SKM-1 treated with dmso at 0.1 percent for 144 hours (cell line): ENCODE results near the gene ZFYVE28.

Experiments used
- DNase-seq: peaks from one replicate; lab custom pipeline; 2025; ENCODE audit not compliant: unreplicated experiment; lab: John Stamatoyannopoulos, UW

Gene ZFYVE28

DNA sequence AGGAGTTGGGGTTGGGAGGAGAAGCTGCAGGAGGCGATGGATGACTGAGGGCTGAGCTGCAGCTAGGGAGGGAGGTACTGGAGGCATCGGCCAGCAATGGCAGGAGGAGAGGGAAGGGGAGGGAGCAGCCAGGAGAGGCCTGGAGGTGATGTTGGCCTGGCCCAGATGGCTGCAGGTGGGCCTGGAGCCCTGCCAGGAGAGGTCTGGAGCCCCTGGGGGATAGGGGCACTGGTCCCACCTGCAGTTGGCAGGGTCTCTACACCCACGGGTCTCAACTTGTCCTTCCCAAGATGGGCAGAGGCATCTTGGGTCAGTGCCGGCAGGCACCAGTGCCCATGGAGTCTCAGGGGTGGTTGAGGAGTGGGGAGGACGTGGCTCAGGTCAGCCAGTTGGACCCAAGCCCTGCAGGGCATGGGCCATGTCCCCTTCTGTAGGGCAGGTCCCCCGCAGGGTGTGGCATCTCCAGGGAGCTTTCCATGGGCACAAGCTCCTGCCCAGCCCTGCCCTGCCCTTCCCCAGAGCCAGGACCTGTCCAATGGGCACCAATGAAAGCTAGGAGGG is 153.9 kb downstream of the ZFYVE28 start:
- DNase-seq: no peak

DNA sequence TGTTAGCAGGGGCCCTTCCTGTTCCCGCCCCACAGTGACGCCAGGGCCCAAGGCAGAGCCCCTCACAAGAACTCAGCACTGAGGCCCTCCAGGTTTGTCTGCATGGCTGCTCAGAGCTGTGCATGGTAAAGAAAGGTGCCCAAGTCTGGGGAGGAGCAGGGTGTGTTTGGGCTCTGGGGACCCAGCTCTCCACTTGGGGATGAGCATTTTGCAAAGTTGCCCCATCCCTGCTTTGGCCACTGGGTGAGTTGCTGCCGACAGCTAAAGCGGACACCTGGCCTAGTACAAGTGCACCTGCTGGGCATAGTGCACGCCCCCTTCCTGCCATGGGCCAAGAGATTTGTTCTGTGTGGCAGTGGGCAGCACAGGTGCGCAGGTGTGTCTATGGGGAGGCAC is 154.5 kb downstream of the ZFYVE28 start:
- DNase-seq: no peak

DNA sequence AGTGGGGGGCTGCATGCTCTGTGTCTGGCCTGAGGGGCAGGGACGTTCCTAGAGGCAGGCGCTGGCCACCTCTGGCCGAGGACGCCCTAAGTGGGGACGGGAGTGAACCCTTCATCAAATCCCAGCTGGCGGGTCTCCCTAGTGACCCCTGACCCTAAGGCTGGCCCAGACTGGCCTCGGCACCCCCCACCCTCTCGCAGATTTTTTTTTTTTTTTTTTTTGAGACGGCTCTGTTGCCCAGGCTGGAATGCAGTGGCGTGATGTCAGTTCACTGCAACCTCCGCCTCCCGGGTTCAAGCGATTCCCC is 155.5 kb downstream of the ZFYVE28 start:
- no peak for DNase-seq

DNA sequence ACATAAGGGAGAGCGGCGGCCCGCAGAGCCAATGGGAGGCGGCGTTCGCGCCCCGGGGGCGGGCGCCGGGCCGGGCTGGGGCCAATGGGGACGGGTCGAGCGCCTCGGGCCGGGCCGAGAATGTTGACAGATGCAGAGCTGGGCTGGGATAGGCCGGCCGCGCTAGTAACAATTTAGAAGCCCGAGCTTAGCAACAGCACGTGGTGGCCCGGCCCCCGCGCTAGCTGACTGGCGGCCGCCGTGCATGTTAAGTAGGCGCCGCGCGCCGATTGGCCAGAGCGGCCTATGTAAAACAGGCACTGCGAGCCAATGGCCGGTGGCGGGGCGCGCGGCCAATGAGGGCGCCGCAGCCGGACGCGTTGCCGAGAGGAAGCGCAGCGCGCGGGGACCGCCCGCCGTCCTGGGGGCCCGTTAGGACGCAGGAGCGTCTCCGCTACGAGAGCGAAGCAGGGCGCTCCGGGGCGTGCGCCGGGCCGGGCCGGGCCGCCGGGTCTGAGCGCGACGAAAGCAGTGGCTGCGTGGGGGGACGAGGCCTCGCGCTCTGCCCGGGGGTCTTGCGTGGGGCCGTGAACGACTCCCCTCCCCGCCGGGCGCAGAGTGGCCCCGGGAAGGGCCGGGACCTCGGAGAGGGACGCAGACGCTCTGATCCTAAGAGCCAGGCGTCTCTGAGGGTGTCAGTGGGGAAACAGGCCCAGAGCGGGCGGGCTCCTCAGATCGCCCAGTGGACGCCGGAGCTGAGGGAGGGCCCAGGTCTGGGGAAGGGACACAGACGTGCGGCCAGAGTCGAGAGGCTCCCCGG is 156.1 kb downstream of the ZFYVE28 start:
- peak; percentile 100 for DNase-seq

DNA sequence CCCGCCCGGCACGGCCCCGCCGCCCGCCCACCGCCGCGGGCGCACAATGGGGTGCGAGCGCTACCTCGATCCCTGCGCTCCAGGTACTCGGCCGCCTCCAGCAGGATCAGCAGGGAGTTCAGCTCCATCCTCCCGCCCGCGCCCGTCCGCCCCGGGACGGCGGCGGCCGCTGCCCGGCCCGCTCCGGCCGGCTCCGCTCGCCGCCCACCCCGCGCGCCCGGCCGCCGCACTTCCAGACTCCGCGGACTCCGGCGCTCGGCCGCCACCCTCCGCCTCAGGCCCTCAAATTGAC is 156.6 kb downstream of the ZFYVE28 start, which contains the start of gene MXD4:
Gene MXD4 (minus strand): TSS at position 257 of the 292 bp plus-strand sequence. CDS start 129 bp downstream, at position 128.
- DNase-seq: no peak

DNA sequence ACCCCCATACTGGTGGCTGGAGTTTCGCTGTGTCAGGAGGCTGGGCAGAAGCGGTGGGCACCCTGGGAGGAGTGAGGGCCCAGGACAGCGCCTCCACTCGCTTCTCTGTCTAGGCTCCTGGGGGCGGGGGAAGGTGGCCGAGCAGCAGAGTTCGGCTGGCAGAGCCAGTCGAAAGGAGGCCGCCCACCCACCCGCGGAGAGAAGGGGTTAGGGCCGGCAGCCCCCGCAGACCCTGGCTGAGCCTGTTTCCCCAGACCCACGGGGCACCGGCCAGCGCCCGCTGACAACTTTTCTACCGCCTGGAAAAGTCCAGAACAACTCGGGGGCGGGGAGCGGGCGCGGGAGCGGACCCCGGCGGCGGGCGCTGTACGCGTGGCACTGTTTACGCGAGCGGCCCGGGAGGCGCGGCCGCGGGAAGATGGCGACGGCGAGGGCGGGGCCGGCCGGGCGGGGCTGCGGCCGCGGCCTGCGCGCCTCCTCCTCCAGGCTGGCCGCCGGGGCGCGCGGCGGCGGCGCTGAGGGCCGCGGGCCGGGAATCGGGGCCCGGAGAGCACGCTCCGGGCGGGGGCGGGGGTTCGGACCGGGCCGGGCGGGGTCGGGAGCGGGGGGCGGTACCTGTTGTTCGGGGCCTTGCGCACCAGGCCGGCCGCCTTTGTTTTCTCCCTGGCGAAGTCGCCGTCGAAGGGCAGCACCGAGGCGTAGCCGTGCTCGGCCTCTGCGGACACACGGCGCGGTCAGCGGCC is 157.2 kb downstream of the ZFYVE28 start:
- peak; percentile 33 for DNase-seq

DNA sequence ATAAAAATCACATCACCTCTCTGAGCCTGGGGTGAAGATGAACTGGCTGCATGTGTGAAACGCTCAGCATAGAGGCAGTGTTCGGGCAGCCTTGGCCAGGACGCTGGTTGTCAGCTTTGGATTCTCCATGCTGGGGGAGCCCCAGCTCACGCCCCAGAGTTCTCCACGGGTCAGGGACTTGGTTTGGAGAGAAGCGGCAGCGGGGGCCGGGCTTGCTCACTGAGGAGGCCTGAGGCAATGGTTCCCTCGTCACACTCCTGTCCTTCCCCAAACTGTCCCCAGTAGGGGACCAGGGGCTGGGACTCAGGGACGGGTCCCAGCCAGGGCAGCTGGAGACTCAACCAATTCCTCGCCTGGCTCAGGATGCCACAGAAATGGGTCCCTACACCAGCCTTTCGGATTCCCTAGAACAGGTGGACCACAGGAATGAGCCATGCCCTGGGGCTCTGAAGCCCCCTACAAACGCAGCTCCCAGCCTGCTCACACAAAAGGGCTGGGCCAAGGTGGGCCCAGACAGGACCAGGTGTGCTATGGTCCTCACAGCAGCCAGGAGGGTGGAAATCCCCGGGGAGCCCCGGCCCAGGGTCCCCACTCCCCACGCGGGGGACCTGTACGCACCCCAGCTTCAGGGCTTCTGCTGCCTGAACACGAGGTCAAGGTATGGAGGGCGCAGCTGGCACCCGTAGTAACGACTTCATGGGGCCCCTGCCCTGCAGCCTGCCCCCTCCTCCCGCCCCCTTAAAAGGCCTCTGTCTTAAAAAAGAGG is 157.9 kb downstream of the ZFYVE28 start:
- no peak for DNase-seq

DNA sequence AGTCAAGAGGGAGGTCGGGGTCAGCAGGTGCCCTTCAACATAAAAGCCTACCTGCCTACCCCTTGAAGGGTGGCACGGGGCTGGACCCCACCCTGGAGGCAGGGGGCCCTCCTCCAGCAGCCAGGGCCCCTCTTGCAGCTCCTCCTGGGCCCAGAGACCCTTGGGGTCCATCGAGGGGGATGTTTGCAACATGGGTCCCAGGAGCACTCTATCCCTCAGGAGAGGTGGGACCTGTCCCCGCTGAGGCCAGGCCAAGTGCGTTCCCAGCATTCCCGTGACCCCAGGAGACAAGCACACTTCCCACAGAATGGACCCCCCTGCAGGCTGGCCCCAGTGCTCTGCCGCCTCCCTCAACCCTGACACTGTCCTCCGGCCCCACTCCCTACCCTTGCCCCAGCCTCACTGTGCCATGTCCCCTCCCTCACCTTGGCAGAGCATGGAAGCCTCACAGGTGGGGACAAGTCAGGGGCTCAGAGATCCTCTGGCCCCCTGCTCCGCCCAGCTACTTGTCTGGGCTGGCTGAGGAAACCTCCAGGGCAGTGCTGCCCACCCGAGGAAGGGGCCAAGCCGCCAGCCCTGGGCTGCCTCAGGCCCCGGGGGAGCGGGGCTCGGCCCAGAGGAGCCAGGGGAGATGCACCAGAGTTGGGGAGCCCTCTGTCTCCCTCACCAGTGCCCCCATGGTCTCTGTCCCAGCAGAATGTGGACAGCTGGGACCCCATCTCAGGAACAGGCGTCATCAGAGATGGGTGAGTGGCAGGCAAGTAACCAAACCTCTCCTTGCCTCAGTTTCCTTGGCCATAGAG is 158.7 kb downstream of the ZFYVE28 start:
- DNase-seq: no peak

DNA sequence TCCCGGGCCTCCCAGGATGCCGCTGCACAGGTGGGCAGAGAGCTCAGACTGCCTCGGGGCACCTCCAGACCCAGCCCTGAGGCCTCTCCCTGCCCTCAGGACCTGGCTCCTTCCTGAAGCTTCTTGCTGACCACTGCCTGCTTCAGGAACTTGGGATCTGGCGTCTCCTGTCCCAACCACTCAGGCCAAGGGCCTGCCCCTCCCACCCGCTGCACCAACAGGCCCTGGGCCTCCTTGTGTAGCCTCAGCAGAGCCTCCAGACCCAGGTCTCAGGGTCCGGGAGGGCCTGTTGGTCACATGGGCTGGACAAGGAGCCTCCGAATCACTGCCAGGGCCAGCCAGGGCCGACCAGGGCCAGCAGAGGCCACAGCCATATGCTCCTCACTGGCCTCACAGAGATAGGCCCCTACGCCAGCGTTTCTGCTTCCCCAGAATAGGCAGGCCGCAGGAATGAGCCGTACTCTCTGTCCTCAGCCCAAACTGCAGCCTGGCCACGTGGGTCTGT is 159.4 kb downstream of the ZFYVE28 start:
- DNase-seq: no peak

DNA sequence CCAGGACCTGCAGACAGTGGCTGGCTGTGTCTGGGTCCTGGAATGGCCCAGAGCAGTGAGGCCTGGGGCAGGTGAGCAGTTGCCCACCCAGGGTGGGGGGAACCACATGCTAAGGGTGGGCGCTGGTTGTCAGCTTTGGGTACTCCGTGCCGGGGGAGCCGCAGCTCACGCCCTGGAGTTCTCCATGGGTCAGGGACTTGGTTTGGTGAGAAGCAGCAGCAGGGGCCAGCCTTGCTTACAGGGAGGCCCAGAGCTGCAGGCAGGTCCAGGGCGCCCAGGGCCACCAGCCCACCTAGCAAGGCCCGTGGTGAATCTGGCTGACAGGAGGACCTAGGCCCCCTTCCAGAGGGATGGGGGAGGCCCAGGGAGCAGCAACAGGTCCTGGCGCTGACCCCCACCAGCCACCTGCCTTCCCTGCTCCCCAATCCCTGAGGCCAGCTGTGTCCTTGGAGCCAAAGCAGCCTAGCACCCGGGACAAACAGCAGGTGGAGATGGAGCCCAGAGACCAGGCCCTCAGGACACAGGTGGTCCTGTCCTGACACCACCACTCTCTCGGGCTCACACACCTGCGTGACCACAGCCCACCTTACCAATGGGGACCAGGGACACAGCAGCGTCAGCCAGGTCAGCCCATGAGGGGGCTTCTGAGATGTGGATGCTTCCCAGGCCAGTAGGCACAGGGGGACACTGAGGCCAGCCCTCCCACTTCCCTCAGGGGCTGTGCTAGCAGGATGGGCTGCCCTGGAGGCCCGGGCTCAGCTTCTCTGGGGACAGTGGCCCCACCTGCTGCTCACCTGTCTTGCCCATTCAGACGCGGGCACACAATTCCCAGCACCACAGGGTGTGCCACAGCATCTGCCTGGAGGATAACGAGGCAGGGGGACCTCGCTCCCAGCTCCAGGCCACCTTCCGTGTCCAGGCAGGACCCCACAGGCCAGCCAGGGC is 160.1 kb downstream of the ZFYVE28 start:
- no peak for DNase-seq

DNA sequence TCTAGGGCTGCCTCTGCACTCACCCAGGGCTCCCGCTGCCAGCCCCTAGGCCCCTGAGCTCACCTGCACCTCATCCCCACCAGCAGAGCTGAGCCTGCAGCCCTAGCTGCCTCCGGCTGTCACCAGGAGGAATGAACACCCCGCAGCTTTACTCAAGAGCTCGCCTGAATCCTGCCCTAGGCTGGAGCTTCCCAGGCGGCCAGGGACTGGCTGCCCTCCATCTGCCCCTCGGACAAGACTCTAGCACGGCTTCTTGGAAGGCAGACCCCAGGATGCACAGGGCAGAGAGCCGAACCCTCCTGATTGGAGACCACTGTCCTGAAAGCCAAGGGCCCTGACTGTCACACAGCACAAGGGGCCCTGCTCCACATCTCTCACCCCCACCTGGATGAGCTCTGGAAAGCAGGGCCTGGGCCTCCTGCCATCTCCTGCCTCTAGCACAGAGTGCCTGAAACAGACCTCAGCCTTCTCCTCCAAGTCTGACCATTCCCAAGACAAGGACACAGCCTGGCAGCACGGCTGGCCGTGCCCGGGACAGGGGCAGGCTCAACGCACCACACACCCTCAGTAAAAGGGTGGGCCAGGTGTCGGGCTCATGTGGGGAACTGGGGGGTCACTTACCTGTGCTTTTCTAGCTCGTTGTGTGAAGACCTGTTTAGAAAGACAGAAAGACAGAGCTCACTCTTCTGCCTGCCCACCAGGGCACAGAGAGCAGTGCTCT is 160.9 kb downstream of the ZFYVE28 start:
- DNase-seq: no peak

DNA sequence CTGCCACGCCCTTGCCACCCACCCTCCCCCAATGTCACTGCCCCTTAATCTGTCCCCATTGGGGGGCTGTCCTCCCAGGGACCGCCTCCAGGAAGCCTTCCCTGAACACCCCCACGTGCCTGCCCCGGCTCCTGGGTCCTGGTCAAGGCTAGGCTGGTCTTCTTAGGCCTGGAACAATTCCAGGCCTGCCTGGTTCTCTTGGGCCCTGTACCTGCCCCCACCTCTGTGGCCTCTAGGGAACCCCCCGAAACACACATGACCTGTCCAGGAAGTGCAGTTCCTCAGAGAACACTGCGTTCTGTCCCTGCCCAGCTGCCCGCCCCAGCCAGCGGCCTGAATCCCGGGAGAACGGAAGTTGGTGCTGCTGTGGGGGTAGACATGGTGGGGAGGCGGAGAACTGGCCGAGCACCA is 161.7 kb downstream of the ZFYVE28 start:
- DNase-seq: no peak

DNA sequence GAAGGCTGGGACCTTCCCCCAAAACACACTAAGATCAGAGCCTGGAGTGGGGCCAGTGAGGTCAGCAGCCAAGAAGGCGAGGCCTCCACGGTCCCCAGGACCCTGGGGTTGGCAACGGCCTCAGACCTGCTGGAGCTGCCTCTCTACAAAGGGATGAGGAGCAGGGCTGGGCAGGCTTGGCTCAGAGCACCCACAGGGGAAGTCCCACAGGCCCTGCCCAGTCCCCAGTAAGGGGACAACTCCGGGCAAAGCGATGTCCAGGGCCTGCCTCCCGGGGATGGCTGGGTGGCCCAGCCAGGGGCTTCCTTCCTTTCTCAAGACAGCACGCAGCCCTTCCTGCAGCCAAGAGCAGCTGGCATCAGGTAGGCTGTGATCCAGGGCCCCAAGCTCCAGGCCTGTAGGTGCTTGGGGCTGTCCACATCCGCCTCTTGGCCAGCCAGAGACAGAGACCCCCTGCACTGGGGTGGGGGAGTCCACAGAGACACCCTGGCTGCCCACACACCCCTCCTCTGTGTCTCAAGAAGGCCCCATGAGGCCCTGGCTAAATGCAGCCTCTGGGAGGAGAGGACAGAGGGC is 162.2 kb downstream of the ZFYVE28 start:
- no peak for DNase-seq

DNA sequence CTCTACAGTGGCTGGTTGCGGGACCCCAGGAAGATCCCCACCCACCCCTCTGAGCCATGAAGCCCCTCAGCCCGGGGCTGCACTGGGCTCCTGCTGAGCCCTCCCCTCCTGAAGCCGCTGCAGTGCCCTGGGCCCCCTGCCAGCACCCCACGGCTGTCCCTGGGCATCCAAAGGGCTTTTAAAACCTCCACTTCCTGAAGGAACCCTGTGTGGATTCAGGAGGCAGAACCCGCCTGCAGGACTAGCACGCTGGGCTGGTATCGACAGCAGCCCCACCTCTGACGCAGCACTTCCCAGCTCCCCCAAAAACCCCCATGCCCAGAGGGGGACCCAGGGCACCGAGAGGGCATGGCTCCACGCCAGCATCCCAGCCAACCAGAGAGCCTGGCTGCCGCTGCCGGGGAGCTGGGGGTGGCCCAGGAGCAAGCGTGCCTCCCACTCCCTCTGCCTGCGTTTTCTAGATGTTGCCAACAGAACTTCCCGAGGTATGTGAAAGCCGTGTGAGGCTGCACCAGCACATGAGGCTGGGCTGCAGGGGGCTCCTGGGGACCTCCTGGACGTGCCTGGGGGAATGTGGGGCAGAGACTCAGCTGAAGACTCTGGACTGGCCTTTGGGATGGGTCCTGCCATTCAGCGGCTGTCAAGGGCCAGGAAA is 162.8 kb downstream of the ZFYVE28 start:
- no peak for DNase-seq

DNA sequence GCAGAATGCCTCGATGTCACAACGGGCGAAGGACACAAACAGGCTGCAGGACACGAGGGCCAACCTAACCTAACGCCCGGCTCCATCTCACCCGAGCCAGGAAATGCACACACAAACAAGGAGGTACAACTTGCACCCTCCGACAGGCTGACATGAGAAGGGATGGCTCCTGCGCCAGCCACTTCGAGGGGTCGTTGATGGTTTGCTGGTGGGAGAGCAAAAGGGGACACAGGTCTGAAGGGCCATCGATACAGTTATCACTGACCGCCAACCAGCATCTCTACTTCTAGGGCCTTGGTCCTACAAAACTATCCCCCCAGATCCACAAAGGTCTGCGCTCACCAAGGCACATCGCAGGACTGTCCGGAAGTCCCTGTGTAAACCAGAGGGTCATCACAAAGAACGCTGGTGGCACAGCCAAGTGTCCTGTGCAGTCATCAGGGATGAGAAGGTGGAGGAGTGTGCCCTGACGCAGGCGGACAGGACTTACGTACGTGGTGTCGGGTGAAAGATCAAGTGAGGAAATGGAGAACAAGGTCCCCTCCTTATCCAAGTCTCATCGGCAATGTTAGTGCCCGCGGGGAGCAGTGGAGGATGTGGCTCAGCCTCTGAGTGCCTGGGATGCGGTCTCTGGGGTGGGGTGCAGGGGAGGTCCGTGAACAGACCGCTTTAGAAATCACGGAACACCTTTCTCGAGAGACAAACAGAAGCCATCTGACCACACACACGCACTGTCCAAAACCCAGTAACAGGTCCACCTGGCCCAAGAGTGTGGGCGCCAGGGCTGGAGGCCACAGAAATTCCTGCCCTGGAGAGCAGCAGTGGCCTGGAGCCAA is 163.6 kb downstream of the ZFYVE28 start:
- no peak for DNase-seq

DNA sequence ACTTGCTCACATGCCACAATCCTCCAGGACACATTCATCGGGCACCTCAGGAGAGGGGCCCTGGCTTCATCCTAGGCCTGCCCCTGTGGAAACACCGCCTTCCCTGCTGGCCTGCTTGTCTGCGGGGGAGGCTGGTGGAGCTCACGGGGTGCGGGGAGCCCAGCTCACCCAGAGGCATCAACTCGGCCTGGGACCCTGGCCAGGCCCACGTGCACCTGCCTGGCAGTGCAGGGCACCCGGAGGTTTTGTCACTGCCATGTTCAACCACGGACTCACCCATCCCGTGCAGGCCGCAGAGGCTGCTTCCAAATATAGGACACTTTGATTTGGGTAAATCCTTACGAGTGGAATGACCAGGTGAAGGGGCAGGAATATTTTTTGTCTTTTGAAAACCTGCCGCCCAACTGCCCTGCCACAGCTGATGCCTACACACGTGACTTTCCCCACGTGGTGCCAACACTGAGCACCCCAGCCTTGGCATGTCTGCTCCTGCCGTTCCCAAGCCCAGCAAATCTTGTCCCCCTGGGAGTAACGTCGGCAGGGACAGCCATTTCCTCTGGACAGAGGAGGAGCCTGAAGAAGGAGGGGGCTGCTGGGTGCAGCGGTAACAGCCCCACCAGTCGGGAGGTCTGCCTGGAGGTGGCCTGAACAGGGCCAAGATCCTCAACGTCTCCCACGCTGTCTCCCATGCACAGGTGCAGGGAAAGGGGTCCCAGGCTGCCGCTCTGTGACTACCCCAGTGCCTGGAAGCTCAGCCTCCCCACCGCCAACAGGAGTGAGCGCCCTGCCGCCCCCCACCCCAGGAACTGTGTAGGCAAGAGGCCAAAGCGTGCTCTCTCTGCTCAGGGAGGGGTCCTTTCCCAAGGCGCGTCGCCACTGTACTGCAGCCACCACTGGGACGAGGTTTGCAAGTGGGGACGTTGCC is 165.0 kb downstream of the ZFYVE28 start:
- no peak for DNase-seq
